H9 (cell line): ENCODE data around the gene CEP44. TPM values are rescaled to one million over a fixed set of nuclear protein-coding genes. Genes with fewer than 3 reads are reported as not detected.

Experiments
- DNase-seq: peaks from one replicate; pipeline ENCODE4 v3.0.0-alpha.2; 2017
- H2AFZ ChIP-seq: one replicate; pipeline ENCODE4 v1.6.1; 2013; ENCODE audit warnings: mild to moderate bottlenecking, low read length, control low read depth, moderate library complexity
- H2AK5ac ChIP-seq: 2 replicates; pipeline ENCODE4 v1.6.1; 2013; ENCODE audit warnings: low read length, control low read depth, mixed read lengths; ENCODE audit not compliant: insufficient read length
- H2BK120ac ChIP-seq: one replicate; pipeline ENCODE4 v1.6.1; 2013; ENCODE audit warnings: low read depth, mild to moderate bottlenecking, low read length, control low read depth, inconsistent platforms; ENCODE audit not compliant: poor library complexity, severe bottlenecking
- H2BK12ac ChIP-seq: 2 replicates; pipeline ENCODE4 v1.6.1; 2013; ENCODE audit warnings: low read length, control low read depth, mixed read lengths, low read depth; ENCODE audit not compliant: insufficient read length
- H2BK15ac ChIP-seq: 2 replicates; pipeline ENCODE4 v1.6.1; 2013; ENCODE audit warnings: low read depth, low read length, control low read depth
- H2BK20ac ChIP-seq: one replicate; pipeline ENCODE4 v1.6.1; 2013; ENCODE audit warnings: low read depth, mild to moderate bottlenecking, low read length, control low read depth, inconsistent platforms; ENCODE audit not compliant: poor library complexity, severe bottlenecking
- H2BK5ac ChIP-seq: 2 replicates; pipeline ENCODE4 v1.6.1; 2013; ENCODE audit warnings: low read length, control low read depth, mixed read lengths; ENCODE audit not compliant: insufficient read length
- H3K14ac ChIP-seq: 2 replicates; pipeline ENCODE4 v1.6.1; 2013; ENCODE audit warnings: low read length, control low read depth; ENCODE audit not compliant: insufficient read depth
- H3K18ac ChIP-seq: 2 replicates; pipeline ENCODE4 v1.6.1; 2013; ENCODE audit warnings: low read depth, mild to moderate bottlenecking, mixed read lengths, low read length, control low read depth; ENCODE audit not compliant: insufficient read length
- H3K23ac ChIP-seq: 2 replicates; pipeline ENCODE4 v1.6.1; 2013; ENCODE audit warnings: low read length, control low read depth, mixed read lengths, low read depth; ENCODE audit not compliant: insufficient read length
- H3K23me2 ChIP-seq: 2 replicates; pipeline ENCODE4 v1.6.1; 2013; ENCODE audit warnings: low read depth, mild to moderate bottlenecking, mixed read lengths, low read length, control low read depth; ENCODE audit not compliant: insufficient read length, poor library complexity, severe bottlenecking
- H3K27ac ChIP-seq: 2 replicates; pipeline ENCODE4 v1.5.1; 2013; ENCODE audit warnings: low read length, control low read depth, mixed read lengths, low read depth; ENCODE audit not compliant: insufficient read length
- H3K27me3 ChIP-seq: 2 replicates; pipeline ENCODE4 v1.6.1; 2013; ENCODE audit warnings: low read length, control low read depth, inconsistent platforms; ENCODE audit not compliant: insufficient read depth
- H3K4ac ChIP-seq: 2 replicates; pipeline ENCODE4 v1.6.1; 2013; ENCODE audit warnings: low read depth, mild to moderate bottlenecking, control low read depth, inconsistent platforms, low read length, moderate library complexity
- H3K4me1 ChIP-seq: 2 replicates; pipeline ENCODE4 v1.6.1; 2013; ENCODE audit warnings: low read length, control low read depth, inconsistent platforms; ENCODE audit not compliant: insufficient read depth
- H3K4me2 ChIP-seq: 2 replicates; pipeline ENCODE4 v1.6.1; 2013; ENCODE audit warnings: low read length, control low read depth, mixed read lengths; ENCODE audit not compliant: insufficient read length, insufficient read depth
- H3K56ac ChIP-seq: 2 replicates; pipeline ENCODE4 v1.6.1; 2013; ENCODE audit warnings: low read depth, mild to moderate bottlenecking, mixed read lengths, low read length, control low read depth; ENCODE audit not compliant: insufficient read length
- H3K79me1 ChIP-seq: 2 replicates; pipeline ENCODE4 v1.6.1; 2013; ENCODE audit warnings: low read depth, mild to moderate bottlenecking, moderate library complexity, low read length, control low read depth, inconsistent platforms; ENCODE audit not compliant: insufficient read depth, poor library complexity, severe bottlenecking
- H3K79me2 ChIP-seq: 2 replicates; pipeline ENCODE4 v1.6.1; 2013; ENCODE audit warnings: low read length, control low read depth, inconsistent platforms; ENCODE audit not compliant: insufficient read depth
- H3K9ac ChIP-seq: 2 replicates; pipeline ENCODE4 v1.6.1; 2013; ENCODE audit warnings: low read length, control low read depth, mixed read lengths; ENCODE audit not compliant: insufficient read length; ENCODE audit errors: extremely low read depth
- H3K9me3 ChIP-seq: one replicate; pipeline ENCODE4 v1.6.1; 2013; ENCODE audit warnings: low read depth, low read length, inconsistent platforms; ENCODE audit not compliant: control insufficient read depth
- H3T11ph ChIP-seq: one replicate; pipeline ENCODE4 v1.6.1; 2013; ENCODE audit warnings: mild to moderate bottlenecking, low read length, control low read depth, inconsistent platforms
- H4K20me1 ChIP-seq: one replicate; pipeline ENCODE4 v1.6.1; 2013; ENCODE audit not compliant: control insufficient read depth, insufficient read length, insufficient read depth
- H4K5ac ChIP-seq: 2 replicates; pipeline ENCODE4 v1.6.1; 2013; ENCODE audit warnings: low read depth, mild to moderate bottlenecking, mixed read lengths, low read length, control low read depth; ENCODE audit not compliant: insufficient read length
- H4K8ac ChIP-seq: replicated peaks from 2 replicates; pipeline ENCODE4 v1.6.1; 2013; ENCODE audit warnings: low read length, control low read depth, mixed read lengths, low read depth; ENCODE audit not compliant: insufficient read length
- H4K91ac ChIP-seq: 2 replicates; pipeline ENCODE4 v1.6.1; 2013; ENCODE audit warnings: low read depth, mild to moderate bottlenecking, moderate library complexity, mixed read lengths, low read length, control low read depth; ENCODE audit not compliant: insufficient read length
- H3K27ac Mint-ChIP-seq, 3 experiments: 2 replicates in 2 of 3; 3 replicates in 1 of 3; pipeline ENCODE4 v1.8.0; 2020 to 2021; ENCODE audit warnings: mixed read lengths in 3 of 3, mild to moderate bottlenecking in 1 of 3, moderate library complexity in 1 of 3
- H3K27me3 Mint-ChIP-seq: 2 replicates; pipeline ENCODE4 v1.8.0; 2021; ENCODE audit warnings: low read depth, mild to moderate bottlenecking, moderate library complexity, mixed read lengths
- H3K36me3 Mint-ChIP-seq, 3 experiments: 2 replicates in 2 of 3; 3 replicates in 1 of 3; pipeline ENCODE4 v1.8.0; 2020 to 2021; ENCODE audit warnings: low read depth in 3 of 3, mixed read lengths in 3 of 3; ENCODE audit not compliant: insufficient read depth in 1 of 3
- H3K4me1 Mint-ChIP-seq, 2 experiments: 2 replicates each; pipeline ENCODE4 v1.8.0; 2020; ENCODE audit warnings: mixed read lengths in 2 of 2
- H3K4me3 Mint-ChIP-seq, 2 experiments: 2 replicates in 1 of 2; 3 replicates in 1 of 2; pipeline ENCODE4 v1.8.0; 2020 to 2021; ENCODE audit warnings: mild to moderate bottlenecking in 2 of 2, mixed read lengths in 2 of 2, moderate library complexity in 1 of 2
- H3K9me3 Mint-ChIP-seq, 2 experiments: 2 replicates in 1 of 2; 3 replicates in 1 of 2; pipeline ENCODE4 v1.8.0; 2020; ENCODE audit warnings: mild to moderate bottlenecking in 2 of 2, mixed read lengths in 2 of 2, moderate library complexity in 1 of 2
- WGBS: extraction: QIAGEN DNeasy Blood & Tissue Kit; methylation state at CpG from one replicate; pipeline ENCODE4 v1.1.7; 2013; ENCODE audit warnings: missing lambda C conversion rate, low lambda C conversion rate, mixed read lengths; ENCODE audit not compliant: insufficient read length; ENCODE audit errors: extremely low coverage; 5-methylcytosine and 5-hydroxymethylcytosine counted together
- total RNA-seq: library from RNA; stranded (reverse); gene quantifications from 2 replicates; pipeline ENCODE4 v1.2.1, GENCODE V29; 2021
- TF ChIP-seq, protein P1 (sequence below): fragments of 200-600 bp; sonication (generic); conservative IDR thresholded peaks from 3 replicates; pipeline ENCODE4 v1.8.0; 2021; ENCODE audit warnings: antibody characterized with exemption, mild to moderate bottlenecking

Gene CEP44
- total RNA-seq, 1 experiment from 2014 or later, result 16.5 TPM

GRCh38 chr4:174318829-174319764 lies 35.4 kb downstream of the CEP44 start:
- no peaks in the 10 kb centered on the region for H3K4me1 ChIP-seq
- Mint-ChIP-seq H3K9me3 (no peaks in the 10 kb centered on the region), H3K36me3 (peaks cover 0 to 7% (median 6%) of the 10 kb centered on the region in 3 experiments; a peak in 3 of 7 replicates), H3K27me3 (no peaks in the 10 kb centered on the region), H3K4me1 (peaks cover 6 to 8% of the 10 kb centered on the region in 2 experiments), H3K4me3 (no peak overlapping the region), H3K27ac (no peak overlapping the region)
- H3K23ac ChIP-seq, result no peak overlapping the region
- H4K5ac ChIP-seq, result no peak overlapping the region
- H3K27ac ChIP-seq, result no peak overlapping the region
- DNase-seq, result no peak
- H3K14ac ChIP-seq, result no peak overlapping the region
- H3T11ph ChIP-seq, result no peak overlapping the region
- H3K79me1 ChIP-seq, result no peaks in the 10 kb centered on the region
- no peaks in the 10 kb centered on the region for H3K79me2 ChIP-seq
- H3K4me2 ChIP-seq, result no peak overlapping the region
- H3K9ac ChIP-seq, result no peak overlapping the region
- no peak overlapping the region for H2BK12ac ChIP-seq
- no peaks in the 10 kb centered on the region for H3K27me3 ChIP-seq
- no peak overlapping the region for H3K56ac ChIP-seq
- H3K4ac ChIP-seq, result no peak overlapping the region
- no peak overlapping the region for H4K91ac ChIP-seq
- no peak overlapping the region for H2AK5ac ChIP-seq
- H4K20me1 ChIP-seq, result no peaks in the 10 kb centered on the region
- H3K18ac ChIP-seq, result no peak overlapping the region
- no peak overlapping the region for H2BK120ac ChIP-seq
- no peaks in the 10 kb centered on the region for H3K23me2 ChIP-seq
- no peak overlapping the region for H2BK15ac ChIP-seq
- no peak overlapping the region for H2AFZ ChIP-seq
- TF ChIP-seq, protein P1, sequence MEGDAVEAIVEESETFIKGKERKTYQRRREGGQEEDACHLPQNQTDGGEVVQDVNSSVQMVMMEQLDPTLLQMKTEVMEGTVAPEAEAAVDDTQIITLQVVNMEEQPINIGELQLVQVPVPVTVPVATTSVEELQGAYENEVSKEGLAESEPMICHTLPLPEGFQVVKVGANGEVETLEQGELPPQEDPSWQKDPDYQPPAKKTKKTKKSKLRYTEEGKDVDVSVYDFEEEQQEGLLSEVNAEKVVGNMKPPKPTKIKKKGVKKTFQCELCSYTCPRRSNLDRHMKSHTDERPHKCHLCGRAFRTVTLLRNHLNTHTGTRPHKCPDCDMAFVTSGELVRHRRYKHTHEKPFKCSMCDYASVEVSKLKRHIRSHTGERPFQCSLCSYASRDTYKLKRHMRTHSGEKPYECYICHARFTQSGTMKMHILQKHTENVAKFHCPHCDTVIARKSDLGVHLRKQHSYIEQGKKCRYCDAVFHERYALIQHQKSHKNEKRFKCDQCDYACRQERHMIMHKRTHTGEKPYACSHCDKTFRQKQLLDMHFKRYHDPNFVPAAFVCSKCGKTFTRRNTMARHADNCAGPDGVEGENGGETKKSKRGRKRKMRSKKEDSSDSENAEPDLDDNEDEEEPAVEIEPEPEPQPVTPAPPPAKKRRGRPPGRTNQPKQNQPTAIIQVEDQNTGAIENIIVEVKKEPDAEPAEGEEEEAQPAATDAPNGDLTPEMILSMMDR, result peak; percentile 87
- WGBS, result no CpG with 5 or more reads among the region's 8 CpGs
- H4K8ac ChIP-seq, result no peak overlapping the region
- no peak overlapping the region for H2BK5ac ChIP-seq
- no peaks in the 10 kb centered on the region for H3K9me3 ChIP-seq
- no peak overlapping the region for H2BK20ac ChIP-seq
